GM21526 (cell line): ENCODE data around the gene MSRB2.

Experiments used
- ATAC-seq: cut with Tn5 transposase; IDR thresholded peaks from one replicate; pipeline ENCODE4 v1.9.1; 2021; ENCODE audit warnings: moderate library complexity; ENCODE audit not compliant: unreplicated experiment, low FRiP score

Gene MSRB2

GRCh38 chr10:23157239-23157681 lies 61.9 kb downstream of the MSRB2 start:
- no peak for ATAC-seq

DNA sequence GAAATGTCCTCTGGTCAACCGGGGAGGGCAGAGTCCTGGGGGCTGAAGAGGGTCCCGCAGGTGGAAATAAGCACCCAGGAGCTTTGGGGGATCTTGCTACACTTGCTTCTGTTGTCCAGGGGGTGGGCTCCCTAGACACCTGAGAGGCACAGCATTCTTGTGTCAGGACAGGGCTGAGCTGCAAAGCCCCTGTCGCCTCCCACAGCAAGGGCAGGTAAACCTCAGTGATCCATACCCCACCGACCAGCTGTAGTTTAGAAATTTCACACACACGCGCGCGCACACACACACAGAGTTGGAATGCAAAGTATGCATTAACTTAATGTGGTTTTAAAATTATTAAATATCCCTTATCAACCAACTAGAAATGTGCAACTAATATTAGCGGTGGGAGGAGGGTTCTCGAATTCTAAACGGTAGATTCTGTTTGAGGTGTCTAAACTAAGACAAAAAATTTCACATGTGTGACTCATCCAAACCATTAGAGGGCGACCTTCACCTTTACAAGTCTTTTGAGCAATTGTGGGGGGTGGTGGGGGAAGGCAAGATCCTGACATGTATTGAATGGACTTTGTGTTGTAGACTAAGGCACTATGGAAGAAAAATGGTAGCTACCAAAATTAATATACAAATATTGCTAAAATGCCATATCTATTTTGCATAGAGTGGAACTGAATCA lies 62.5 kb downstream of the MSRB2 start:
- peak; percentile 61 for ATAC-seq

GRCh38 chr10:23158370-23158769 lies 63.0 kb downstream of the MSRB2 start:
- peak; percentile 74 for ATAC-seq

DNA sequence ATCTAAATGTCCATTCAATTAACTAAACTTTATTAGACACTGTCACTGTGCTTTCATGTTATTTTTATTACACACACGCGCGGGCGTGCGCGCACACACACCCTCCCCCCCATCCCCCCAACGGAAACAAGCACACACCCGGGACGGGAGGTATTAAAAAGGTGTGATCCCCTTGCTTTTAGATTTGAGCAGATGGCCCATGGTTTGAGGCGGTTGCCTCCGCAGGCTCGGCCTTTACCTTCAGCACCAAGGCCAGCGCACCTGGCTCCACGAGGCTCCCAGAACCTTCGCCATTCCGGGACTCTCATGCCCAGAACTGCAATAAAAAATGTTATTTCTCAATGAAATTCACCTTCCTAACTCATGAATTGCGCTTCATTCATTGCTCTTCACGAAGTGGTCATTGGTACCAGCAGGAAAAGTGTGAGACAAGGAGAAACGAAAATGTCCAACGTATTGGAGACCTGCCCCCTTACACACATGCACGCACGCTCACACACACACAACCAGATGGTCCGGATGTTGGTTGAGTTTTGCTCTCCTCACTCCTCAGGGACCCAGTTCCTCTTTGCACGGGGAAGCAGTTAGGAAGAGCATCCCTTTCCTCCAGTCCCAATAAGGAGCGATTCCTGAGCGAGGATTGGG lies 76.0 kb downstream of the MSRB2 start:
- ATAC-seq: no peak
